GM23248 (cell line): ENCODE measurements around the gene SMURF2.

ENCODE experiments used
- EZH2 ChIP-seq: fragments of 200-600 bp; sonication (generic); IDR thresholded peaks from 2 replicates; pipeline ENCODE4 v1.6.1; 2018; ENCODE audit warnings: antibody characterized with exemption, mild to moderate bottlenecking; ENCODE audit not compliant: insufficient read depth, poor library complexity, severe bottlenecking
- EZH2phosphoT487 ChIP-seq: fragments of 200-600 bp; sonication (generic); IDR thresholded peaks from 2 replicates; pipeline ENCODE4 v1.6.1; 2018; ENCODE audit warnings: antibody characterized with exemption, moderate library complexity, mild to moderate bottlenecking, low read depth; ENCODE audit not compliant: insufficient read depth

DNA sequence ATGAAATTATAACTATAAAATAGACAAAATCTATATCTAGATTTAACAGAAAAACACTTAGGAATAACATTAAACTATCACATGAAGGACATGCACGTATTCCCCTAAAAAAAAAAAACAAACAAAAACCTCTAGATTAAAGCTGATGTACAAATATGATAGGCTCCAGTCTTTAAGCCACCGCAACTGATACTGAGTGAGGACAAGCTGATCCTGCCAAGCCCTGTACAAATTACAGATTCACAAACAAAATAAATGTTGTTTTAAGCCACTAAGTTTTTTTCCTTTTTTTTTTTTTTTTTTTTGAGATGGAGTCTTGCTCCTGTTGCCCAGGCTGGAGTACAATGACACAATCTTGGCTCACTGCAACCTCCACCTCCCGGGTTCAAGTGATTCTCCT is 35.3 kb downstream of the SMURF2 start:
- TF ChIP-seq EZH2phosphoT487 (no peak), EZH2 (no peak)
